HEK293 (cell line): Measurements from ENCODE around the gene DEPDC5.

ENCODE experiments used
- CTCF ChIA-PET: fragments of 350-600 bp; formaldehyde crosslinking; extraction: SDS; loops from one replicate; lab custom pipeline; 2021; ENCODE audit warnings: antibody characterized with exemption; lab: Yijun Ruan, JAX
- POLR2A ChIA-PET: fragments of 300-600 bp; formaldehyde crosslinking; extraction: SDS; loops from one replicate; lab custom pipeline; 2020; ENCODE audit warnings: antibody characterized with exemption, inconsistent platforms; lab: Yijun Ruan, JAX
- H3K27ac ChIP-seq: fragments of 200-500 bp; sonication (Bioruptor generic); 2 replicates; pipeline ENCODE4 v1.5.1; 2014; ENCODE audit warnings: low read depth, low read length, control low read depth, inconsistent platforms; ENCODE audit errors: extremely low read depth
- H3K36me3 ChIP-seq, 2 experiments: fragments of 200-500 bp in 1 of 2; sonication (Bioruptor generic) in 1 of 2; 1 replicate in 1 of 2; 2 replicates in 1 of 2; pipeline ENCODE4 v1.5.1; 2014 to 2017; ENCODE audit warnings: inconsistent platforms in 2 of 2, low read length in 2 of 2; ENCODE audit not compliant: control insufficient read depth in 2 of 2, insufficient read depth in 1 of 2
- H3K4me1 ChIP-seq: fragments of 200-500 bp; sonication (Bioruptor generic); 2 replicates; pipeline ENCODE4 v1.5.1; 2014; ENCODE audit warnings: mild to moderate bottlenecking, low read length, inconsistent platforms; ENCODE audit not compliant: control insufficient read depth, insufficient read depth
- H3K4me3 ChIP-seq: 2 replicates; pipeline ENCODE4 v1.5.1; 2011; ENCODE audit warnings: low read depth, mild to moderate bottlenecking, control low read depth, low read length, moderate library complexity
- H3K9me3 ChIP-seq: fragments of 200-500 bp; sonication (Bioruptor generic); 2 replicates; pipeline ENCODE4 v1.5.1; 2014; ENCODE audit warnings: low read depth, low read length, inconsistent platforms; ENCODE audit not compliant: control insufficient read depth, insufficient read depth
- GFI1B ChIP-seq: fragments of 450-650 bp; formaldehyde crosslinking; IDR thresholded peaks from 2 replicates; pipeline ENCODE4 v1.5.1; 2016; ENCODE audit warnings: missing biosample characterization, missing genetic modification characterization
- KLF8 ChIP-seq: fragments of 450-650 bp; formaldehyde crosslinking; IDR thresholded peaks from 2 replicates; pipeline ENCODE4 v1.5.1; 2016; ENCODE audit warnings: missing biosample characterization, missing genetic modification characterization
- PRDM6 ChIP-seq: fragments of 450-650 bp; formaldehyde crosslinking; IDR thresholded peaks from 2 replicates; pipeline ENCODE4 v1.5.1; 2017; ENCODE audit warnings: missing biosample characterization, missing genetic modification characterization
- SCRT1 ChIP-seq: fragments of 450-650 bp; formaldehyde crosslinking; IDR thresholded peaks from 2 replicates; pipeline ENCODE4 v1.5.1; 2016; ENCODE audit warnings: missing biosample characterization, missing genetic modification characterization, borderline replicate concordance
- SP3 ChIP-seq: fragments of 450-650 bp; formaldehyde crosslinking; IDR thresholded peaks from 2 replicates; pipeline ENCODE4 v1.5.1; 2016; ENCODE audit warnings: missing biosample characterization, missing genetic modification characterization
- TRIM28 ChIP-seq: IDR thresholded peaks from 2 replicates; pipeline ENCODE4 v1.6.1; 2011; ENCODE audit warnings: low read length, control low read depth, borderline replicate concordance
- ZBTB8A ChIP-seq: fragments of 450-650 bp; formaldehyde crosslinking; IDR thresholded peaks from 2 replicates; pipeline ENCODE4 v1.5.1; 2016; ENCODE audit warnings: missing biosample characterization, missing genetic modification characterization
- ZFP41 ChIP-seq: fragments of 450-650 bp; formaldehyde crosslinking; IDR thresholded peaks from 2 replicates; pipeline ENCODE4 v1.5.1; 2016; ENCODE audit warnings: missing biosample characterization, missing genetic modification characterization, borderline replicate concordance
- ZNF155 ChIP-seq: fragments of 450-650 bp; formaldehyde crosslinking; IDR thresholded peaks from 2 replicates; pipeline ENCODE4 v1.5.1; 2016; ENCODE audit warnings: missing biosample characterization, missing genetic modification characterization
- ZNF169 ChIP-seq: fragments of 450-650 bp; formaldehyde crosslinking; IDR thresholded peaks from 2 replicates; pipeline ENCODE4 v1.5.1; 2016; ENCODE audit warnings: missing biosample characterization, missing genetic modification characterization
- ZNF174 ChIP-seq: fragments of 450-650 bp; formaldehyde crosslinking; IDR thresholded peaks from 2 replicates; pipeline ENCODE4 v1.5.0; 2017; ENCODE audit warnings: missing biosample characterization, mild to moderate bottlenecking, missing genetic modification characterization
- ZNF2 ChIP-seq: fragments of 450-650 bp; formaldehyde crosslinking; IDR thresholded peaks from 2 replicates; pipeline ENCODE4 v1.5.1; 2016; ENCODE audit warnings: missing biosample characterization, missing genetic modification characterization
- ZNF416 ChIP-seq: fragments of 450-650 bp; formaldehyde crosslinking; IDR thresholded peaks from 2 replicates; pipeline ENCODE4 v1.5.1; 2016; ENCODE audit warnings: missing biosample characterization, missing genetic modification characterization
- ZNF473 ChIP-seq: fragments of 450-650 bp; formaldehyde crosslinking; IDR thresholded peaks from 2 replicates; pipeline ENCODE4 v1.5.1; 2017; ENCODE audit warnings: missing biosample characterization, missing genetic modification characterization
- ZNF549 ChIP-seq: fragments of 450-650 bp; IDR thresholded peaks from 2 replicates; pipeline ENCODE4 v1.5.1; 2018; ENCODE audit warnings: missing biosample characterization, missing genetic modification characterization, mild to moderate bottlenecking, inconsistent platforms, moderate library complexity
- ZNF701 ChIP-seq: fragments of 450-650 bp; formaldehyde crosslinking; IDR thresholded peaks from 2 replicates; pipeline ENCODE4 v1.5.1; 2016; ENCODE audit warnings: missing biosample characterization, missing genetic modification characterization
- ZNF792 ChIP-seq: fragments of 450-650 bp; formaldehyde crosslinking; IDR thresholded peaks from 2 replicates; pipeline ENCODE4 v1.5.1; 2016; ENCODE audit warnings: missing biosample characterization, missing genetic modification characterization
- ZNF843 ChIP-seq: fragments of 450-650 bp; formaldehyde crosslinking; IDR thresholded peaks from 2 replicates; pipeline ENCODE4 v1.5.1; 2016; ENCODE audit warnings: missing biosample characterization, missing genetic modification characterization
- TF ChIP-seq, protein P1 (sequence below): fragments of 450-650 bp; formaldehyde crosslinking; IDR thresholded peaks from 2 replicates; pipeline ENCODE4 v1.5.1; 2016; ENCODE audit warnings: missing biosample characterization, missing genetic modification characterization
- TF ChIP-seq, protein P2 (sequence below): fragments of 450-650 bp; formaldehyde crosslinking; IDR thresholded peaks from 2 replicates; pipeline ENCODE4 v1.5.1; 2016; ENCODE audit warnings: missing biosample characterization, missing genetic modification characterization, low read depth
- TF ChIP-seq, protein P3 (sequence below): fragments of 450-650 bp; formaldehyde crosslinking; conservative IDR thresholded peaks from 2 replicates; pipeline ENCODE4 v1.5.1; 2016; ENCODE audit warnings: low read depth, missing biosample characterization, missing genetic modification characterization

The DEPDC5 gene

DNA sequence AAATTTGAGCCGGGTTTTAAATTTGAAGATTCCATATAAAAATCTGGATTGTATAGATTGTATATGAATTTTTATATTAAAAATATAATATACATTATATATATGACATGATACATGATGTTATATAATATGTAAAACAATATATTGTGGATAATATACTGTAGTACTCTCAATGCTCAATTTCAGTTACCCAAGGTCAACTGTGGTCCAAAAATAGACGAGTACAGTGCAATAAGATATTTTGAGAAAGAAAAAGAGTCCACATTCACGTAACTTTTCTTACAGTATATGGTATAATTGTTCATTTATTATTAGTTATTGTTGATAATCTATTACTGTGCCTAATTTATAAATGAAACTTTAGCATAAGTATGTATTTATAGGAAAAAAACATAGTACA lies 96.3 kb downstream of the DEPDC5 start (continued):
- TF ChIP-seq, protein P1, sequence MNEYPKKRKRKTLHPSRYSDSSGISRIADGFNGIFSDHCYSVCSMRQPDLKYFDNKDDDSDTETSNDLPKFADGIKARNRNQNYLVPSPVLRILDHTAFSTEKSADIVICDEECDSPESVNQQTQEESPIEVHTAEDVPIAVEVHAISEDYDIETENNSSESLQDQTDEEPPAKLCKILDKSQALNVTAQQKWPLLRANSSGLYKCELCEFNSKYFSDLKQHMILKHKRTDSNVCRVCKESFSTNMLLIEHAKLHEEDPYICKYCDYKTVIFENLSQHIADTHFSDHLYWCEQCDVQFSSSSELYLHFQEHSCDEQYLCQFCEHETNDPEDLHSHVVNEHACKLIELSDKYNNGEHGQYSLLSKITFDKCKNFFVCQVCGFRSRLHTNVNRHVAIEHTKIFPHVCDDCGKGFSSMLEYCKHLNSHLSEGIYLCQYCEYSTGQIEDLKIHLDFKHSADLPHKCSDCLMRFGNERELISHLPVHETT (tag by site-specific recombination): no peak
- TF ChIP-seq ZNF843 (tag by site-specific recombination): no peak

- no peak overlapping the region for H3K27ac ChIP-seq
- H3K36me3 ChIP-seq: peaks cover 2 to 61% of the 10 kb centered on the region in 2 experiments; a peak in 2 of 3 replicates
- TF ChIP-seq KLF8: no peak
- TF ChIP-seq ZNF174 (tag by site-specific recombination): no peak
- no peak for TF ChIP-seq ZNF2 (tag by site-specific recombination)
- TF ChIP-seq ZNF701 (tag by site-specific recombination): no peak
- TF ChIP-seq GFI1B: no peak
- TF ChIP-seq ZFP41 (tag by site-specific recombination): no peak
- TF ChIP-seq ZNF792 (tag by site-specific recombination): no peak
- no peak for TF ChIP-seq TRIM28
- TF ChIP-seq, protein P2, sequence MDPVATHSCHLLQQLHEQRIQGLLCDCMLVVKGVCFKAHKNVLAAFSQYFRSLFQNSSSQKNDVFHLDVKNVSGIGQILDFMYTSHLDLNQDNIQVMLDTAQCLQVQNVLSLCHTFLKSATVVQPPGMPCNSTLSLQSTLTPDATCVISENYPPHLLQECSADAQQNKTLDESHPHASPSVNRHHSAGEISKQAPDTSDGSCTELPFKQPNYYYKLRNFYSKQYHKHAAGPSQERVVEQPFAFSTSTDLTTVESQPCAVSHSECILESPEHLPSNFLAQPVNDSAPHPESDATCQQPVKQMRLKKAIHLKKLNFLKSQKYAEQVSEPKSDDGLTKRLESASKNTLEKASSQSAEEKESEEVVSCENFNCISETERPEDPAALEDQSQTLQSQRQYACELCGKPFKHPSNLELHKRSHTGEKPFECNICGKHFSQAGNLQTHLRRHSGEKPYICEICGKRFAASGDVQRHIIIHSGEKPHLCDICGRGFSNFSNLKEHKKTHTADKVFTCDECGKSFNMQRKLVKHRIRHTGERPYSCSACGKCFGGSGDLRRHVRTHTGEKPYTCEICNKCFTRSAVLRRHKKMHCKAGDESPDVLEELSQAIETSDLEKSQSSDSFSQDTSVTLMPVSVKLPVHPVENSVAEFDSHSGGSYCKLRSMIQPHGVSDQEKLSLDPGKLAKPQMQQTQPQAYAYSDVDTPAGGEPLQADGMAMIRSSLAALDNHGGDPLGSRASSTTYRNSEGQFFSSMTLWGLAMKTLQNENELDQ (tag by site-specific recombination): no peak
- no peak for TF ChIP-seq ZNF155 (tag by site-specific recombination)
- no peak for TF ChIP-seq SCRT1 (tag by site-specific recombination)
- TF ChIP-seq ZNF169 (tag by site-specific recombination): no peak
- no peak for TF ChIP-seq ZNF549 (tag by site-specific recombination)
- TF ChIP-seq ZBTB8A (tag by site-specific recombination): no peak
- no peak for TF ChIP-seq ZNF473 (tag by site-specific recombination)
- TF ChIP-seq ZNF416 (tag by site-specific recombination): no peak
- no peak for TF ChIP-seq SP3 (tag by site-specific recombination)
- TF ChIP-seq, protein P3, sequence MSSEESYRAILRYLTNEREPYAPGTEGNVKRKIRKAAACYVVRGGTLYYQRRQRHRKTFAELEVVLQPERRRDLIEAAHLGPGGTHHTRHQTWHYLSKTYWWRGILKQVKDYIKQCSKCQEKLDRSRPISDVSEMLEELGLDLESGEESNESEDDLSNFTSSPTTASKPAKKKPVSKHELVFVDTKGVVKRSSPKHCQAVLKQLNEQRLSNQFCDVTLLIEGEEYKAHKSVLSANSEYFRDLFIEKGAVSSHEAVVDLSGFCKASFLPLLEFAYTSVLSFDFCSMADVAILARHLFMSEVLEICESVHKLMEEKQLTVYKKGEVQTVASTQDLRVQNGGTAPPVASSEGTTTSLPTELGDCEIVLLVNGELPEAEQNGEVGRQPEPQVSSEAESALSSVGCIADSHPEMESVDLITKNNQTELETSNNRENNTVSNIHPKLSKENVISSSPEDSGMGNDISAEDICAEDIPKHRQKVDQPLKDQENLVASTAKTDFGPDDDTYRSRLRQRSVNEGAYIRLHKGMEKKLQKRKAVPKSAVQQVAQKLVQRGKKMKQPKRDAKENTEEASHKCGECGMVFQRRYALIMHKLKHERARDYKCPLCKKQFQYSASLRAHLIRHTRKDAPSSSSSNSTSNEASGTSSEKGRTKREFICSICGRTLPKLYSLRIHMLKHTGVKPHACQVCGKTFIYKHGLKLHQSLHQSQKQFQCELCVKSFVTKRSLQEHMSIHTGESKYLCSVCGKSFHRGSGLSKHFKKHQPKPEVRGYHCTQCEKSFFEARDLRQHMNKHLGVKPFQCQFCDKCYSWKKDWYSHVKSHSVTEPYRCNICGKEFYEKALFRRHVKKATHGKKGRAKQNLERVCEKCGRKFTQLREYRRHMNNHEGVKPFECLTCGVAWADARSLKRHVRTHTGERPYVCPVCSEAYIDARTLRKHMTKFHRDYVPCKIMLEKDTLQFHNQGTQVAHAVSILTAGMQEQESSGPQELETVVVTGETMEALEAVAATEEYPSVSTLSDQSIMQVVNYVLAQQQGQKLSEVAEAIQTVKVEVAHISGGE (tag by site-specific recombination): no peak
- TF ChIP-seq PRDM6 (tag by site-specific recombination): no peak
- no peak overlapping the region for H3K4me3 ChIP-seq
- CTCF ChIA-PET: interaction anchor here (0.7 kb wide), 1 partner anchor 10 kb away, joined by 3 read pairs; no protein-coding TSS in a partner anchor
- H3K4me1 ChIP-seq: peaks cover 4% of the 10 kb centered on the region
- no peaks in the 10 kb centered on the region for H3K9me3 ChIP-seq
- POLR2A ChIA-PET: interaction anchor here (0.7 kb wide), 1 partner anchor 330 kb away, joined by 3 read pairs; no protein-coding TSS in a partner anchor
Observed at GRCh38 chr22:31852691-31853421, 99.0 kb downstream of the DEPDC5 start.
